Measurements from ENCODE around the gene DNAH12.

Gene DNAH12, protein sequence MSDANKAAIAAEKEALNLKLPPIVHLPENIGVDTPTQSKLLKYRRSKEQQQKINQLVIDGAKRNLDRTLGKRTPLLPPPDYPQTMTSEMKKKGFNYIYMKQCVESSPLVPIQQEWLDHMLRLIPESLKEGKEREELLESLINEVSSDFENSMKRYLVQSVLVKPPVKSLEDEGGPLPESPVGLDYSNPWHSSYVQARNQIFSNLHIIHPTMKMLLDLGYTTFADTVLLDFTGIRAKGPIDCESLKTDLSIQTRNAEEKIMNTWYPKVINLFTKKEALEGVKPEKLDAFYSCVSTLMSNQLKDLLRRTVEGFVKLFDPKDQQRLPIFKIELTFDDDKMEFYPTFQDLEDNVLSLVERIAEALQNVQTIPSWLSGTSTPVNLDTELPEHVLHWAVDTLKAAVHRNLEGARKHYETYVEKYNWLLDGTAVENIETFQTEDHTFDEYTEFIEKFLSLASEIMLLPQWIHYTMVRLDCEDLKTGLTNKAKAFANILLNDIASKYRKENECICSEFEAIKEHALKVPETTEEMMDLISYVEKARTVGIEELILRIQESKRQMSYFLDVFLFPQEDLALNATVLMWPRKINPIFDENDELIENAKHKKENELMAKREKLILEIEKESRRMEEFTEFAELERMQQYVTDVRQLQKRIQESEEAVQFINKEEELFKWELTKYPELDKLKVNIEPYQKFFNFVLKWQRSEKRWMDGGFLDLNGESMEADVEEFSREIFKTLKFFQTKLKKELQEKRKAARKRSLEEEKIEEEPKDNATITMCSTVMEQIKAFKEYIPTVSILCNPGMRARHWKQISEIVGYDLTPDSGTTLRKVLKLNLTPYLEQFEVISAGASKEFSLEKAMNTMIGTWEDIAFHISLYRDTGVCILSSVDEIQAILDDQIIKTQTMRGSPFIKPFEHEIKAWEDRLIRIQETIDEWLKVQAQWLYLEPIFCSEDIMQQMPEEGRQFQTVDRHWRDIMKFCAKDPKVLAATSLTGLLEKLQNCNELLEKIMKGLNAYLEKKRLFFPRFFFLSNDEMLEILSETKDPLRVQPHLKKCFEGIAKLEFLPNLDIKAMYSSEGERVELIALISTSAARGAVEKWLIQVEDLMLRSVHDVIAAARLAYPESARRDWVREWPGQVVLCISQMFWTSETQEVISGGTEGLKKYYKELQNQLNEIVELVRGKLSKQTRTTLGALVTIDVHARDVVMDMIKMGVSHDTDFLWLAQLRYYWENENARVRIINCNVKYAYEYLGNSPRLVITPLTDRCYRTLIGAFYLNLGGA (N-terminal part only)

DNA sequence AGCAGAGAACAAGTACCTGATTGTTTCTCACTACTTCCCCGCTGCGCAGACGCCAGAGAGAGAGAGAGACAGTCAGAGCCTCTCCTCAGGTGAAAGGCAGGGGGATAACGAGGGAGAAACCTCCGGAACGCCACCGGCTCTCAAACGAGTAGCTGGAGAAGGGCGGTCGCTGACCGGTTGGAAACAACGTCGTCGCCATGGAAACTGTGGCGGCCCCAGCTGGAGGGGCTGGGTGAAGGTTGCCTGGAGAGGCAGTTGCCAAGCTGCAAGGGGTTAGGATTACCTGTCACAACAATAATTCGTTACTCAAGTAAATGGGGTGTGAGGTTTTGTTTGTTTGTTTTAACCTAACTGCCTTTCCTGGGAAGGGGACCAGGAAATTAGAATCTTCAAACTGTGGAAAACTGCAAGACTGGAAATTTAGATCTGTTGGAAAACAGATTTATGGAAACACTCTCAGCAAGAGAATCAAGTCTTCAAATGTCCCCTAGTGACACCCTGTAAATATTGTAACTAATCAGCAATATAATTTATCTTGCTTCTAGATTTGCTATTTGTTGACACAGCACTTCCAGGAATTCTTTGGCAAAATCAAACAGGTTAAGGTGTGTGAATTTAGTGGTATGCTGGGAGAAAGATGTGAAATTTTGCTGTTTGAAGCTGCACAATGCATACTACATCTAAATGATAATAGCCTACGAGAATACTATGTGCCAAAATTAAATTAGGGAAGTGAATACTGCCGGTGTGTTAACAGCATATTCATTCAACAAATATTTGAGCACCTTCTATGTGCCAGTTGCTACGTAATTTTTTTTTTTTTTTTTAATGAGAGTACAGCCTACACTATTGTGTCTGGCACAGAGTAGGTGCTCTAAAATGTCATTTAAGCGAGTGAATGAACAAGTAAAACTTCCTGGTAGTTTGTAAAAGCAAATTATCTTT is at the start of gene DNAH12:
Gene DNAH12 (minus strand): TSS at position 164 of the 945 bp plus-strand sequence. CDS start 1,474 bp downstream, outside the sequence.
- in situ Hi-C loops (cut with MboI; ENCODE audit: low sequenced_read_pairs) = no loop called here

DNA sequence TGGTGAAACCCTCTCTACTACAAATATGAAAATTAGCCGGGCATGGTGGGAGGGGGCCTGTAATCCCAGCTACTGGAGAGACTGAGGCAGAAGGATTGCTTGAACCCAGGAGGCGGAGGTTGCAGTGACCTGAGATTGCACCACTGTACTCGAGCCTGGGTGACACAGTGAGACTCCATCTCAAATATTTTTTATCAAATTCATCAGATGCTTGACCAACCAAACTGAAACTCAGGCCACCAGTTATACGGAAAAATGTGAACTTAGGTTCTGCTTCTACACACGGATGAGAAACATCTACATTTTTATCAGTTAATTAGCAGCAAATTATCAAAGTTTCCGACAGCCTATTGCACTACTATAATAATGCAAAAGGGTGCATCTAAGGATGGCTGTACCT is 48.2 kb upstream of the DNAH12 start:
- in situ Hi-C loops (cut with MboI; ENCODE audit: low sequenced_read_pairs) = no loop called here

DNA sequence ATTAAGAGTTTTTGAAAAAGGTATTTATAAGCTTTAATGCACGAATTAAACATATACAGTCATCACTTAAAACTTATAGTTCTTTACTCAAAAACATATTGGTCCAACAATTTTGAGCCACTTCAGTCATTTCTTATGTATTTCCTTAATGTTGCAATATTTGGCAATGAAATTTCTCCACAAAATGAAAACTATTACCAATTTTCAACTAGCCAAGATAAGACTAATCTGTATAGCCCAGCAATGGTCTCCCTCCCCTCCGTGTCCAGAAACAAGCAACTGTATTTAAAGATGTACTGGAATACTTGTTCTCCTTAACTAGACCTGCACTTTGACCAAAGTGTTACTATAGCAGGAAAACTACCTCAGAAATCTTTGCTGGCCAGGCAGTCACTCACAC is 43.8 kb upstream of the DNAH12 start:
- in situ Hi-C loops (cut with MboI; ENCODE audit: low sequenced_read_pairs) = no loop called here

DNA sequence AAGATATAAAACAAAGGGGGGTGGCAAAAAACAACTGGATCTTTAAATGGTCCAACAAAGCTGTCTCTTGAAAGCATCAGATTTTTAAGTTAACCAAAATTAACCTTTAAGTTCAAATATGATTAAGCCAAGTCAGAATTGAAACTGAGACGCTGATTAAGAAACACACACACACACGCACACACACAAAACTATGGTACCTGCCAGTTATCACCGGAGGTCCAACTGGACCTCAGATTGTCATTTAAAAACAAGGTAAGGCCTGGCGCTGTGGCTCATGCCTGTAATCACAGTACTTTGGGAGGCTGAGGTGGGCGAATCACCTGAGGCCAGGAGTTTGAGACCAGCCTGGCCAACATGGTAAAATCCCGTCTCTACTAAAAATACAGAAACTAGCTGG is 42.6 kb upstream of the DNAH12 start:
- in situ Hi-C loops (cut with MboI; ENCODE audit: low sequenced_read_pairs) = no loop called here

DNA sequence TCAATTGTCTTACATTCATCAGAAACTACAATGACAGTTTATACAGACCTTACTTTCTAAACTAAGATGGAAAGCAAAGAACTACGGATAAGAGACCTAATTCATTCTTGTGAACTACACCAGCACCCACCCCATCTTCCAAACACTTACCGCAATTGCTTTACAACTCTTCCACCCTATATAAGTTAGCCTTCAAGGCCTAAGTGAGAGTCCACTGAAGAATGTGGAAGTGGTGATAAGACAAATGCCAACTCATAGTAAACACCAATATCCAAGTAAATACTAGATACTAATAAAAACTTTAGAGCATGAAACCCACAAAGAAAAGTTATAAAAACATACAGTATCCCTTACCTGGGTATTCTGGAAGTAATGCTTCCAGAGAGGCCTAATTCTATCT is 39.4 kb upstream of the DNAH12 start:
- in situ Hi-C loops (cut with MboI; ENCODE audit: low sequenced_read_pairs) = no loop called here

DNA sequence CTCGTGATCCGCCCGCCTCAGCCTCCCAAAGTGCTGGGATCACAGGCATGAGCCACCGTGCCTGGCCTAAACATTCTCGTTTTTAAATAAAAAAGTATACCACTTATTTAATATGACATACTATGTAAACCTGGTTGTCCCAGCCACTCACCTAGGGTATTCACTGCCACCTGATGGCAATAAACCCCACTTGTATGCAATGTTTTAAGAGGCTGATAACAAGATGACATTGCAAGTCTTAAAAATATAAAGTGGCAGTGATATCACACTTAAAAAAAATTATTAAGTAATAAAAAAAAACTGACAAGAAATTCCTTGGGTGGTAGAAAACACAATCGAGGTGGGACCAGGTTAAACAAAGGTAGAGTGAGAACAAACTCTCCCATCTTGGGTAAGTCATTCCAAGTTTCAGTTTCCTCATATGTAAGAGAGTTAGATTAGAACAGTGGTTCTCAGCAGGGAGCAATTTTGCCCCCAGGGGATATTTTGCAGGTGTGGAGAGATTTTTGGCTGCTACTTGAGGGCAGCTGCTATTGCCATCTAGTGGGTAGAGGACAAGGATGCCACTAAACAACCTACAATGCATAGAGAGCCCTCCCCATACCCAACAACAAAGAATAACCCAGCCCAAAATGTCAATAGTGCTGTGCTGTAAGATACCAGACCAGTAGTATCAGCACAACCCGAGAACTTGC is 38.5 kb upstream of the DNAH12 start:
- in situ Hi-C loops (cut with MboI; ENCODE audit: low sequenced_read_pairs) = no loop called here

DNA sequence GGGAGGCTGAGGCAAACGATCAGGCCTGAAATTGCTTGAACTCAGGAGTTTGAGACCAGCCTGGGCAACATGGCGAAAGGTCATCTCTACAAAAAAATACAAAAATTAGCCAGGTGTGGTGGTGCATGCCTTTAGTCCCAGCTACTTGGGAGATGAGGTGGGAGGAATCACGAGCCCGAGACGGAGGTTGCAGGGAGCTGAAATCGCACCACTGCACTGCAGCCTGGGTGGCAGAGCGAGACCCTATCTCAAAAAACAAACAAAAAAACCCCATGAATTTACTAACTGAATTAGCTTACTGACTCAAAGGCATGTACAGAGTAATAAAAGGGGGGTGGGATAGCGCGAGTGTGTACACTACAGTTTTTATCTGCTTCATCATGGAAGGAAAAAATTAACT is 33.7 kb upstream of the DNAH12 start:
- in situ Hi-C loops (cut with MboI; ENCODE audit: low sequenced_read_pairs) = no loop called here

DNA sequence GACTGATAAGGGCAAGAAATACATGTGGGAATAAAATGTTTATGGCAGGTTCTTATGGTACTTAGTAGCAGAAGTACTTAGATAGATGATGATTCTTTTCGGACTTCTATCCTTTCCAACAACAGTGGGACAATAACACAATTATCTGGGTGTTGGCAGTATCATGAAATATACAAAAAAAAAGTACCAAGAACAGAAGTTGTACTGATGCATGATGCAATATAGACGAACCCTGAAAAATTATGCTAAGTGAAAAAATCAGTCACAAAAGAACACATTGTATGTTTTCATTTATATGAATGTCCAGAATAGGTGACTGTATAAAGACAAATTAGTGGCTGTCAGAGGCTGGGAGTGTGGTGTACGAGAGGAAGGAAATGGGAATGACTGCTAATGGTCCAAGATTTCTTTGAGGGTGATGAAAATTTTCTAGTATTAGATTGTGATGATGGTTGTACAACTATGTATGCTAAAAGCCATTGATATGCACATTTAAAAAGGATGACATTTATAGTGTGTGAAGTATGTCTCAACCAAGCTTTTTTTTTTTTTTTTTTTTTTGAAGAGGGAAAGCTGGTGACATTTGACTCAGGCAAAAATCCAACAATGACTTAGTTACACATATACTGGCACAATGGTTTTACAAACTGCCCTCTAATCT is 32.0 kb upstream of the DNAH12 start:
- in situ Hi-C loops (cut with MboI; ENCODE audit: low sequenced_read_pairs) = no loop called here

DNA sequence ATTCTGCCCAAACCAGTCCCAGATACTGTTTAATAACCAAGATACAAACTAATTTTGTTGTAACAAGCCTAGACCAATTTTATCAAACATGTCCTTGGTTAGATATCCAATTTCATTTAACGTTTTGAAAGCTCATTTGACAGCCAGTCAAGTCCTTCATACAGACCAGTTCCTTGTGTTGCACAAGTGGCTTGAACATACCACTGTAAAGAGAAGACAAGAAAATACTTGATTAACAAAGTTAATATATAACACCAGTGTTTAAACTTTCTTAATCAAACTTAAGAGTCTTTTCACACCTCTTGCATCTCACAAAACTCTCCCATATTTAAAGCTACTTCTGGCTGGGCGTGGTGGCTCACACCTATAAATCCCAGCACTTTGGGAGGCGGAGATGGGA is 28.0 kb upstream of the DNAH12 start:
- in situ Hi-C loops (cut with MboI; ENCODE audit: low sequenced_read_pairs) = no loop called here

DNA sequence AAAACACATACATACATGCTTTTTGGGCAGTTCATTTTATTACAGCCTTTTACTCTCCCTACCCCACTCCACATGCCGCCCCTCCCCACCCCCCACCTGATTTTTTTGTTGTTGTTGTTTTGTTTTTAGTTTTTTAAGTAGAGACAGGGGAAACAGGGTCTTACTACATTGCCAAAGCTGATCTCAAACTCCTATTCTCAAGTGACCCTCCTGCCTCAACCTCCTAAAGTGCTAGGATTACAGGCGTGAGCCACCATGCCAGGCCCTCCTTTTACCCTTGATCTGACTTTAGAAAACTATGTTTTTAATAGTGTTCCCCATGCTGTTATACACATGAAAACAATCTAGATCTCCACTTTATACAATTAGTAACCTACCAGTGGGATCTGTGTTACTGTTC is 26.7 kb upstream of the DNAH12 start:
- in situ Hi-C loops (cut with MboI; ENCODE audit: low sequenced_read_pairs) = no loop called here

DNA sequence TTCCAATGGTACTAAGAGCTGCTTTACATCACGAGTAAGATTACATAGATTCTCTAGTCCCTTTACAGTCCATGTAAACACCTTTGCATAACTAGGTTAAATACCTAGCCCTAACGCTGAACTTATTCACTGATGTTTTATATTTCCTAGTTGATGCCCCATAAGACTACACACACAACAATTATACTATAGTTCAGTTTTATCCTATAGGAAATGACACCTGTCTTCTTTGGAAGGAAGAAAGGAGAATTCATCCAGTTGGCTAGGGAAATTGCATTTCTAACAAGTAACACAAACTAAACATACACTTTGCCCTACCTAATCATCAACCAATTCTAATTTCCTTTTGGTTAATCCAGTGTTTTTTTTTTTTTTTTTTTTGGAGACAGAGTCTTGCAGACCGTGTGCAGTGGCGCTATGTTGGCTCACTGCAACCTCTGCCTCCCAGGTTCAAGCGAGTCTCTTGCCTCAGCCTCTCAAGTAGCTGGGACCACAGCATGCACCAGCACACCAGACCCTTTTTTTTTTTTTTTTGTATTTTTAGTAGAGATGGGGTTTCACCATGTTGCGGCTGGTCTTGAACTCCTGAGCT is 25.8 kb upstream of the DNAH12 start:
- in situ Hi-C loops (cut with MboI; ENCODE audit: low sequenced_read_pairs) = no loop called here

DNA sequence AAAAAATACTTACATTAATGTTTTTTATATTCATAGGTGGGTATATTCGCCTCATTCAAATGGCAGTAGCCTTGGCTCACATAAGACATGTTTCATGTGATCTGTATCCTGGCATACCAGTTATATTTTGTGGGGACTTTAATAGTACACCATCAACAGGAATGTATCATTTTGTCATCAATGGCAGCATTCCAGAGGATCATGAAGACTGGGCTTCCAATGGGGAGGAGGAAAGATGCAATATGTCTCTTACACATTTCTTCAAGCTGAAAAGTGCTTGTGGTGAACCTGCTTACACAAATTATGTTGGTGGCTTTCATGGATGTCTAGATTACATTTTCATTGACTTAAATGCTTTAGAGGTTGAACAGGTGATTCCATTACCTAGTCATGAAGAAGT is 15.4 kb upstream of the DNAH12 start:
- in situ Hi-C loops (cut with MboI; ENCODE audit: low sequenced_read_pairs) = no loop called here

DNA sequence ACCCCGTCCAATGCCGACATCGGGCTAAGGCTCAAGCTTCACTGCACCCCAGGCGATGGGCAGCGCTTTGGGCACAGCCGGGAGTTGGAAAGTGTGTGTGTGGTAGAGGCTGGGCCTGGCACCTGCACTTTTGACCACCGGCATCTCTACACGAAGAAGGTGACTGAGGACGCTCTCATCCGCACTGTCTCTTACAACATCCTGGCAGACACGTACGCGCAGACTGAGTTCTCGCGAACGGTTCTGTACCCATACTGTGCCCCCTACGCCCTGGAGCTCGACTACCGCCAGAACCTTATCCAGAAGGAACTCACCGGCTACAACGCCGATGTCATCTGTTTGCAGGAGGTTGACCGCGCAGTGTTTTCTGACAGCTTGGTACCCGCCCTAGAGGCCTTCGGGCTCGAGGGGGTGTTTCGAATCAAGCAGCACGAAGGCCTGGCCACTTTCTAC is 13.0 kb upstream of the DNAH12 start:
- in situ Hi-C loops (cut with MboI; ENCODE audit: low sequenced_read_pairs) = no loop called here

DNA sequence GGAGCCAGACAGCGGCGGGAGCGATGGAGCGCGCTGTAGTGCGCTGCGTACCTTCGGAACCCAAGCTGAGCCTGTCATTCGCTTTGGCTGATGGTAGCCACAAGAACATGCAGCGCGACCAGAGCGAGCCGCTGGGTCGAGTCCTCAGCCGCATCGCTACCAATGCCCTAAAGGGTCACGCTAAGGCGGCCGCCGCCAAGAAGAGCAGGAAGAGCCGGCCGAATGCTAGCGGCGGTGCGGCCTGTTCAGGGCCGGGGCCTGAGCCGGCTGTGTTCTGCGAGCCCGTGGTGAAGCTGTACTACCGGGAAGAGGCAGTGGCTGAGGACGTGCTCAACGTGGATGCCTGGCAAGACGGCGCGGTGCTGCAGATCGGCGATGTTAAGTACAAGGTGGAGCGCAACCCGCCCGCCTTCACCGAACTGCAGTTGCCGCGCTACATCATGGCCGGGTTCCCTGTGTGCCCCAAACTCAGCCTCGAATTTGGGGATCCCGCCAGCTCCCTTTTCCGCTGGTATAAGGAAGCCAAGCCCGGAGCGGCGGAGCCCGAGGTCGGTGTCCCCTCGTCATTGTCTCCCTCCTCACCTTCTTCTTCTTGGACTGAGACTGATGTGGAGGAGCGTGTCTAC is 12.4 kb upstream of the DNAH12 start:
- in situ Hi-C loops (cut with MboI; ENCODE audit: low sequenced_read_pairs) = no loop called here

DNA sequence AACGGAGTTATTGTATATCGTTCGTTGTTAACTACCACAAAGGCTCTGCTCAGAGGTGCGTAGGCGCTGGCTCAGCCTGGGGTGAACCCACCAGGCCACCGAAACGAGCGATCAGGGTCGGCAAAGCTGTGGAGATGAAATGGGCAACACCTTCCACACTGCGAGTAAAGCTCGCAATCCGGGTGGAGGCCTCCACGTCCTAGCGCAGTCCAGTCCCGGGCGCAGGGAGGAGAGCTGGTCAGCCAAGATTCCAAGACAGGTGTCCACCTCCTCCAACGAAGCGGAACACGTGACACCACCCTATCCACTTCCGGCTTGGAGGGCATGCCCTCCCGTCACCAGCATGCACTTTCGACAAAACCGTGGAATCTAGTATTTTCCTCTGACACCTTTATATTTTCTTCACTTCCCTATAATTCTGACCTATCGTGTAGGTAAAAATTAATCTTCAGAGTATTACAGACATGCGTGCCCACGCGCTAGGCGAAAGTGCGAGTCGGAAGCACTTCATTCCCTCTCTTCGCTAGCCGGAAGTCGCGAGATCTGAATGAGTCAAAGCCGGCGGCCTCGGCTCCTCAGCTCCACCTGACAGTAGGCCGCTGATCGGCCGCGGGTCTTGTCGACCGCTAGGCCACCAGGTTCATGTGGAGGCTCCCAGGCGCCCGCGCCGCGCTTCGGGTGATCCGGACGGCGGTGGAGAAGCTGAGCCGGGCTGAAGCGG is 11.8 kb upstream of the DNAH12 start, which contains the start of gene PDE12:
Gene PDE12 (plus strand): TSS at position 537 of the 721 bp plus-strand sequence. CDS start 106 bp downstream, at position 643.
- in situ Hi-C loops (cut with MboI; ENCODE audit: low sequenced_read_pairs) = no loop called here

DNA sequence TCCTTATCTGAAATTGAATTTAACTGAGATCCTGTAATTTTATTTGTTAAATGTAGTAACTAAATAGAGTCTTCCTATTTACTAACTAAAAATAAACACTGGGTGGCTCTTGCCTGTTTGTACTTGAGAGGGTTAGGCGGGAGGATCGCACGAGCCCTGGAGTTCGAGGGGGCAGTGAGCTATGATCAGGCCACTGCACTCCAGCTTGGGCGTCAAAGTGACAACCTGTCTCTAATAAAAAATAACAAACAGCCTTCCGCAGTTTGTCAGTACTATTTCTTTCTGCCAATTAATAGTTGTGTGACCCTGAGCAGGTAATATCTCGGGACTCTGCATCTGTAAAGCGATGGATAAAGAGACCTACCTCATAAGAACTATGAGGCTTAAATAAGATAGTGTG is 11.2 kb upstream of the DNAH12 start:
- in situ Hi-C loops (cut with MboI; ENCODE audit: low sequenced_read_pairs) = no loop called here

DNA sequence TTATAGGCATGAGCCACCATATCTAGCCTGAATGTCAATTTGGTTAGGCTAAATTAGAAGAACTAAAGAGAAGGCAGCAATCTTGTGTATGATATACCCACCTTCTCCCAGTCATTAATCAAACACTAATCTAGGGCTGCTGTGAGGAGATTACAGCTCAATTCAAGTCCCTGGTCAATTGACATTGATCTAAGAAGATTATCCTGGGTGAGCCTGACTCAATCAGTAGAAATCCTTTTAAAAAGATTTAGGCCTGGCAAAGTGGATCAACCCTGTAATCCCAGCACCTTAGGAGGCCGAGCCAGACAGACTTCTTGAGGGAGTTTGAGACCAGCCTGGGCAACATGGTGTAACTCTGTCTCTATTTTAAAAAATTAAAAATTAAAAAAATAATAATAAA is 2.5 kb upstream of the DNAH12 start:
- in situ Hi-C loops (cut with MboI; ENCODE audit: low sequenced_read_pairs) = no loop called here
